HL-60/S4 treated with retinoic acid at 250 ng/mL for 4 days and 3 days (cell line): ENCODE data around the gene FFAR1.

Experiments used
- in situ Hi-C: fragments of 300-500 bp; cut with MboI; formaldehyde crosslinking; loops from 2 replicates; pipeline ENCODE4 v1.7.0; 2022; ENCODE audit warnings: low sequenced_read_pairs

FFAR1 gene

GRCh38 chr19:35347171-35347929 lies at the start of gene FFAR1:
FFAR1 (plus strand) TSS chr19:35347902; CDS start chr19:35351552, 3,650 bp downstream.
- in situ Hi-C loops = no loop called here

- in situ Hi-C loops = no loop called here
Measured at GRCh38 chr19:35297922-35298321, 49.8 kb upstream of the FFAR1 start.

GRCh38 chr19:35298561-35298972 lies 49.1 kb upstream of the FFAR1 start:
- in situ Hi-C loops = no loop called here

GRCh38 chr19:35299523-35300338 lies 48.0 kb upstream of the FFAR1 start:
- in situ Hi-C loops = no loop called here

GRCh38 chr19:35300339-35300649 lies 47.4 kb upstream of the FFAR1 start:
- in situ Hi-C loops = no loop called here

- in situ Hi-C loops = no loop called here
Measured at GRCh38 chr19:35301961-35302360, 45.7 kb upstream of the FFAR1 start.

- in situ Hi-C loops = no loop called here
Measured at GRCh38 chr19:35302446-35302845, 45.3 kb upstream of the FFAR1 start.

GRCh38 chr19:35303357-35303915 lies 44.3 kb upstream of the FFAR1 start:
- in situ Hi-C loops = no loop called here

- in situ Hi-C loops = no loop called here
Measured at GRCh38 chr19:35304036-35304435, 43.7 kb upstream of the FFAR1 start.

GRCh38 chr19:35305181-35305580 lies 42.5 kb upstream of the FFAR1 start:
- in situ Hi-C loops = no loop called here

GRCh38 chr19:35306473-35307246 lies 41.0 kb upstream of the FFAR1 start:
- in situ Hi-C loops = no loop called here

GRCh38 chr19:35307931-35308330 lies 39.8 kb upstream of the FFAR1 start:
- in situ Hi-C loops = no loop called here

- in situ Hi-C loops = no loop called here
Measured at GRCh38 chr19:35308910-35309309, 38.8 kb upstream of the FFAR1 start.

- in situ Hi-C loops = no loop called here
Measured at GRCh38 chr19:35309481-35310279, 38.0 kb upstream of the FFAR1 start.

GRCh38 chr19:35310331-35310730 lies 37.4 kb upstream of the FFAR1 start:
- in situ Hi-C loops = no loop called here

- in situ Hi-C loops = no loop called here
Measured at GRCh38 chr19:35310811-35311465, 36.8 kb upstream of the FFAR1 start.

- in situ Hi-C loops = no loop called here
Measured at GRCh38 chr19:35311901-35312665, 35.6 kb upstream of the FFAR1 start.

GRCh38 chr19:35313587-35313986 lies 34.1 kb upstream of the FFAR1 start:
- in situ Hi-C loops = no loop called here

GRCh38 chr19:35314031-35314430 lies 33.7 kb upstream of the FFAR1 start:
- in situ Hi-C loops = no loop called here
